H1 (cell line): Measurements from ENCODE around the gene BZW2. TPM values are rescaled to one million over a fixed set of nuclear protein-coding genes. Genes with fewer than 3 reads are reported as not detected.

ENCODE experiments used
- CTCF ChIA-PET: fragments of 300-600 bp; sonication (Branson Sonifier 250); formaldehyde crosslinking; loops from one replicate; lab custom pipeline; 2021; ENCODE audit not compliant: partially characterized antibody; lab: Charles Lee
- POLR2A ChIA-PET: fragments of 300-600 bp; sonication (Branson Sonifier 250); formaldehyde crosslinking; loops from one replicate; lab custom pipeline; 2021; ENCODE audit warnings: inconsistent platforms; ENCODE audit not compliant: partially characterized antibody; lab: Charles Lee
- DNase-seq, 2 experiments: peaks; one replicate each; pipeline versions ENCODE4 v3.0.0 to v3.0.0-alpha.2; 2010 to 2022; ENCODE audit warnings: low spot score in 2 of 2, low read depth in 1 of 2, mixed read lengths in 1 of 2
- FAIRE-seq: peaks from 2 replicates; lab custom pipeline; 2011; peaks lifted over from hg19 to GRCh38; lab: Jason Lieb, UNC
- H2AFZ ChIP-seq: 2 replicates; pipeline ENCODE4 v1.8.1; 2012; ENCODE audit warnings: low read length, inconsistent platforms
- H2AK5ac ChIP-seq: 2 replicates; pipeline ENCODE4 v1.6.1; 2013; ENCODE audit warnings: low read depth, low read length
- H2BK120ac ChIP-seq: replicated peaks from 2 replicates; pipeline ENCODE3; 2013; ENCODE audit warnings: low read depth, low read length, inconsistent platforms
- H2BK12ac ChIP-seq: 2 replicates; pipeline ENCODE4 v1.6.1; 2013; ENCODE audit warnings: low read depth, low read length
- H2BK15ac ChIP-seq: 2 replicates; pipeline ENCODE4 v1.6.1; 2013; ENCODE audit warnings: low read length
- H2BK20ac ChIP-seq: 2 replicates; pipeline ENCODE4 v1.6.1; 2013; ENCODE audit warnings: low read length
- H2BK5ac ChIP-seq: 2 replicates; pipeline ENCODE4 v1.6.1; 2013; ENCODE audit warnings: low read depth, low read length
- H3K14ac ChIP-seq: 2 replicates; pipeline ENCODE4 v1.6.1; 2013; ENCODE audit warnings: inconsistent platforms; ENCODE audit not compliant: insufficient read length
- H3K18ac ChIP-seq: 2 replicates; pipeline ENCODE4 v1.6.1; 2013; ENCODE audit warnings: low read length; ENCODE audit errors: extremely low read depth
- H3K23ac ChIP-seq: 2 replicates; pipeline ENCODE4 v1.6.1; 2013; ENCODE audit warnings: inconsistent platforms; ENCODE audit not compliant: insufficient read length
- H3K23me2 ChIP-seq: 2 replicates; pipeline ENCODE4 v1.6.1; 2013; ENCODE audit warnings: low read depth, low read length
- H3K27ac ChIP-seq: 2 replicates; pipeline ENCODE4 v1.6.1; 2011; ENCODE audit warnings: low read depth, low read length, inconsistent platforms
- H3K27me3 ChIP-seq, 4 experiments: replicated peaks in 1 of 4; 1 replicate in 1 of 4; 2 replicates in 3 of 4; pipeline versions ENCODE4 v1.6.1 to v1.8.1; 2011 to 2013; ENCODE audit warnings: low read length in 3 of 4, mild to moderate bottlenecking in 3 of 4, inconsistent platforms in 2 of 4, mixed read lengths in 2 of 4, moderate library complexity in 1 of 4; ENCODE audit not compliant: control insufficient read depth in 3 of 4, insufficient read depth in 3 of 4; ENCODE audit errors: extremely low read depth in 1 of 4
- H3K36me3 ChIP-seq, 4 experiments: 2 replicates each; pipeline versions ENCODE4 v1.6.1 to v1.8.1; 2011 to 2013; ENCODE audit warnings: mild to moderate bottlenecking in 4 of 4, low read length in 3 of 4, moderate library complexity in 2 of 4, control low read depth in 1 of 4, inconsistent platforms in 1 of 4; ENCODE audit not compliant: insufficient read depth in 4 of 4, control insufficient read depth in 2 of 4
- H3K4ac ChIP-seq: replicated peaks from 2 replicates; pipeline ENCODE3; 2013; ENCODE audit warnings: low read length, low read depth, mixed read lengths, inconsistent platforms; ENCODE audit not compliant: insufficient read length
- H3K4me1 ChIP-seq, 4 experiments: replicated peaks in 1 of 4; 1 replicate in 1 of 4; 2 replicates in 3 of 4; pipeline versions ENCODE4 v1.6.1 to v1.8.1; 2011 to 2013; ENCODE audit warnings: low read length in 3 of 4, inconsistent platforms in 2 of 4, mixed read lengths in 1 of 4; ENCODE audit not compliant: insufficient read depth in 4 of 4, control insufficient read depth in 3 of 4
- H3K4me2 ChIP-seq, 2 experiments: 2 replicates each; pipeline versions ENCODE4 v1.6.1 to v1.8.1; 2011 to 2013; ENCODE audit warnings: low read depth in 2 of 2, low read length in 2 of 2, control low read depth in 1 of 2, inconsistent platforms in 1 of 2, mild to moderate bottlenecking in 1 of 2; ENCODE audit not compliant: insufficient read depth in 1 of 2
- H3K4me3 ChIP-seq, 4 experiments: fragments of 200-600, 300-600 bp in 1 of 4; sonication (generic), shearing (Covaris generic), sonication (Bioruptor Twin) in 1 of 4; 2 replicates each; pipeline versions ENCODE4 v1.5.1 to v1.8.1; 2011 to 2016; ENCODE audit warnings: low read length in 4 of 4, low read depth in 3 of 4, control low read depth in 2 of 4, inconsistent platforms in 2 of 4, mild to moderate bottlenecking in 2 of 4, mixed read lengths in 1 of 4, moderate library complexity in 1 of 4; ENCODE audit not compliant: insufficient read depth in 2 of 4; ENCODE audit errors: extremely low read depth in 1 of 4
- H3K56ac ChIP-seq: replicated peaks from 2 replicates; pipeline ENCODE3; 2013; ENCODE audit warnings: low read depth, mild to moderate bottlenecking, mixed read lengths, low read length, inconsistent platforms; ENCODE audit not compliant: insufficient read length
- H3K79me1 ChIP-seq: 2 replicates; pipeline ENCODE4 v1.6.1; 2013; ENCODE audit warnings: low read depth, low read length, control low read depth
- H3K79me2 ChIP-seq, 2 experiments: 2 replicates each; pipeline versions ENCODE4 v1.6.1 to v1.8.1; 2012 to 2013; ENCODE audit warnings: low read length in 2 of 2, mild to moderate bottlenecking in 2 of 2, inconsistent platforms in 1 of 2; ENCODE audit not compliant: insufficient read depth in 2 of 2, control insufficient read depth in 1 of 2
- H3K9ac ChIP-seq, 4 experiments: replicated peaks in 1 of 4; 1 replicate in 1 of 4; 2 replicates in 3 of 4; pipeline versions ENCODE4 v1.6.1 to v1.8.1; 2011 to 2013; ENCODE audit warnings: low read depth in 3 of 4, low read length in 3 of 4, control low read depth in 2 of 4, mild to moderate bottlenecking in 2 of 4, moderate library complexity in 2 of 4, inconsistent platforms in 1 of 4; ENCODE audit errors: extremely low read depth in 1 of 4
- H3K9me3 ChIP-seq, 2 experiments: 2 replicates each; pipeline versions ENCODE4 v1.6.1 to v1.8.1; 2012 to 2013; ENCODE audit warnings: mild to moderate bottlenecking in 2 of 2, moderate library complexity in 2 of 2, control low read depth in 1 of 2, inconsistent platforms in 1 of 2, low read depth in 1 of 2, low read length in 1 of 2, mixed read lengths in 1 of 2; ENCODE audit not compliant: insufficient read depth in 2 of 2
- H4K20me1 ChIP-seq, 2 experiments: replicated peaks in 1 of 2; 2 replicates each; pipeline versions ENCODE3 to v1.8.1; 2011 to 2013; ENCODE audit warnings: inconsistent platforms in 2 of 2, low read length in 2 of 2, mild to moderate bottlenecking in 1 of 2; ENCODE audit not compliant: insufficient read depth in 2 of 2, control insufficient read depth in 1 of 2
- H4K5ac ChIP-seq: 2 replicates; pipeline ENCODE4 v1.6.1; 2013; ENCODE audit warnings: low read length, low read depth, mixed read lengths, inconsistent platforms; ENCODE audit not compliant: insufficient read length
- H4K8ac ChIP-seq: 2 replicates; pipeline ENCODE4 v1.8.0; 2013; ENCODE audit warnings: mild to moderate bottlenecking, moderate library complexity, low read length, inconsistent platforms; ENCODE audit not compliant: insufficient read depth; ENCODE audit errors: extremely low read depth
- H4K91ac ChIP-seq: replicated peaks from 2 replicates; pipeline ENCODE3; 2013; ENCODE audit warnings: low read length, mixed read lengths, inconsistent platforms; ENCODE audit not compliant: insufficient read length
- BCL11A ChIP-seq, 2 experiments: IDR thresholded peaks; one replicate each; pipeline ENCODE4 v1.6.1; 2011; ENCODE audit warnings: low read depth in 2 of 2, low read length in 2 of 2, mild to moderate bottlenecking in 2 of 2
- BRCA1 ChIP-seq: IDR thresholded peaks from 2 replicates; pipeline ENCODE4 v1.6.1; 2012; ENCODE audit warnings: low read depth, low read length, improper control_type of control experiment
- CTBP2 ChIP-seq: IDR thresholded peaks from 2 replicates; pipeline ENCODE4 v1.7.0; 2011; ENCODE audit warnings: borderline replicate concordance, mild to moderate bottlenecking, moderate library complexity, mixed read lengths, low read length; ENCODE audit not compliant: insufficient read depth, insufficient read length
- NANOG ChIP-seq: IDR thresholded peaks from 2 replicates; pipeline ENCODE4 v1.6.1; 2011; ENCODE audit warnings: low read length, low read depth, mild to moderate bottlenecking, inconsistent platforms; ENCODE audit not compliant: insufficient read depth, poor library complexity, severe bottlenecking
- RAD21 ChIP-seq, 2 experiments: IDR thresholded peaks in 1 of 2; conservative IDR thresholded peaks in 1 of 2; 2 replicates each; pipeline ENCODE4 v1.6.1; 2011; ENCODE audit warnings: low read depth in 2 of 2, low read length in 2 of 2, improper control_type of control experiment in 1 of 2, inconsistent platforms in 1 of 2, mild to moderate bottlenecking in 1 of 2, moderate library complexity in 1 of 2
- RFX5 ChIP-seq: IDR thresholded peaks from 2 replicates; pipeline ENCODE4 v1.6.1; 2011; ENCODE audit warnings: low read depth, low read length, improper control_type of control experiment, borderline replicate concordance
- SRF ChIP-seq: IDR thresholded peaks from 2 replicates; pipeline ENCODE4 v1.6.1; 2011; ENCODE audit warnings: mild to moderate bottlenecking, low read depth, low read length, moderate library complexity
- WGBS, 2 experiments: shearing (Covaris generic) in 1 of 2; methylation state at CpG; one replicate each; pipeline versions ENCODE4 v1.1.6 to v1.1.7; 2013 to 2015; ENCODE audit warnings: low lambda C conversion rate in 2 of 2, mixed read lengths in 2 of 2, inconsistent platforms in 1 of 2, low coverage in 1 of 2, missing lambda C conversion rate in 1 of 2; ENCODE audit not compliant: insufficient replicate concordance in 2 of 2, insufficient coverage in 1 of 2, insufficient read length in 1 of 2; ENCODE audit errors: extremely low coverage in 1 of 2, missing lambda C conversion rate in 1 of 2; 5-methylcytosine and 5-hydroxymethylcytosine counted together
- polyA plus RNA-seq, 7 experiments: library from polyadenylated mRNA; depleted of rRNA in 3 of 7; stranded (reverse) in 5 of 7; unstranded in 2 of 7; fragments of >200 nt in 5 of 7; fragments of 200-250 nt in 2 of 7; gene quantifications; 1 replicate in 5 of 7; 2 replicates in 1 of 7; 4 replicates in 1 of 7; pipeline versions ENCODE4 v1.2.1 to v1.2.3, GENCODE V29; 2011 to 2013; ENCODE audit warnings: missing spikeins in 2 of 7, mixed read lengths in 2 of 7
- total RNA-seq: library from RNA; stranded (reverse); fragmentation: NEBNext Ultra II Directional; extraction: Animal tissue kit (Norgen Biotek cat#: 25700); gene quantifications from 2 replicates; pipeline ENCODE4 v1.2.1, GENCODE V29; 2021

The BZW2 gene
- total and polyA plus RNA-seq, 2 of the 8 experiments (the other 6 are each of a cell fraction or from before 2014, with no cell fraction given): 32.3 to 103 TPM

- Histone ChIP-seq H2BK120ac (no peak overlapping the region), H3K27me3 (no peaks in the 10 kb centered on the region), H3K14ac (no peak overlapping the region), H3K36me3 (peaks cover 0 to 24% (median 14%) of the 10 kb centered on the region in 4 experiments; a peak in 5 of 8 replicates), H3K9ac (no peak overlapping the region), H2AFZ (no peak overlapping the region), H2AK5ac (no peak overlapping the region), H3K27ac (no peak overlapping the region), H2BK12ac (no peak overlapping the region), H3K23me2 (no peaks in the 10 kb centered on the region), H3K79me1 (no peaks in the 10 kb centered on the region), H3K4me2 (no peak overlapping the region), H3K23ac (no peak overlapping the region), H4K5ac (no peak overlapping the region), H4K91ac (no peak overlapping the region), H2BK15ac (no peak overlapping the region), H3K9me3 (no peaks in the 10 kb centered on the region), H3K4me1 (no peaks in the 10 kb centered on the region), H4K8ac (no peak overlapping the region), H3K79me2 (no peaks in the 10 kb centered on the region), H3K18ac (no peak overlapping the region), H3K4ac (no peak overlapping the region), H4K20me1 (peaks cover 0 to 2% of the 10 kb centered on the region in 2 experiments), H3K56ac (no peak overlapping the region), H2BK5ac (no peak overlapping the region), H2BK20ac (no peak overlapping the region), H3K4me3 (no peak overlapping the region)
- DNase-seq (no peak), FAIRE-seq (no peak)
- CTCF ChIA-PET: interaction anchor here (0.7 to 2.0 kb wide), 6 partner anchors 12 to 52 kb away, joined by 3 to 4 read pairs (median 4); no protein-coding TSS in a partner anchor
- WGBS, 2 experiments: 90% methylated on average over 2 of the region's 2 CpGs; no CpG with 5 or more reads in 1 of the 2 experiments
- POLR2A ChIA-PET: interaction anchor here (0.6 kb wide), 1 partner anchor 28 kb away, joined by 3 read pairs; no protein-coding TSS in a partner anchor
- no peak for TF ChIP-seq CTBP2
- no peak for TF ChIP-seq BRCA1
- TF ChIP-seq BCL11A (IDR thresholded peaks at IDR 0.05; ENCODE audit: low read depth in 2 of 2, low read length in 2 of 2): no peak
- TF ChIP-seq SRF: no peak
- no peak for TF ChIP-seq RAD21 (IDR thresholded peaks at IDR 0.05 in 1 of 2, conservative IDR thresholded peaks at IDR 0.05 in 1 of 2; ENCODE audit: low read depth in 2 of 2, low read length in 2 of 2)
- TF ChIP-seq RFX5: no peak
- no peak for TF ChIP-seq NANOG
These were observed 42.3 kb downstream of the BZW2 start for GRCh38 chr7:16688249-16688648.
